Left forelimb (tissue), 1 donor: Measurements from ENCODE around the gene PDPR.
"Not testable (repeated sequence)": the region's sequence is repeated elsewhere in the genome, so short reads cannot be mapped to it uniquely, and the experiment has no call there.

ENCODE experiments used
- DNase-seq: peaks from one replicate; pipeline ENCODE4 v3.0.0-alpha.2; 2018; ENCODE audit warnings: low spot score

Gene PDPR

DNA sequence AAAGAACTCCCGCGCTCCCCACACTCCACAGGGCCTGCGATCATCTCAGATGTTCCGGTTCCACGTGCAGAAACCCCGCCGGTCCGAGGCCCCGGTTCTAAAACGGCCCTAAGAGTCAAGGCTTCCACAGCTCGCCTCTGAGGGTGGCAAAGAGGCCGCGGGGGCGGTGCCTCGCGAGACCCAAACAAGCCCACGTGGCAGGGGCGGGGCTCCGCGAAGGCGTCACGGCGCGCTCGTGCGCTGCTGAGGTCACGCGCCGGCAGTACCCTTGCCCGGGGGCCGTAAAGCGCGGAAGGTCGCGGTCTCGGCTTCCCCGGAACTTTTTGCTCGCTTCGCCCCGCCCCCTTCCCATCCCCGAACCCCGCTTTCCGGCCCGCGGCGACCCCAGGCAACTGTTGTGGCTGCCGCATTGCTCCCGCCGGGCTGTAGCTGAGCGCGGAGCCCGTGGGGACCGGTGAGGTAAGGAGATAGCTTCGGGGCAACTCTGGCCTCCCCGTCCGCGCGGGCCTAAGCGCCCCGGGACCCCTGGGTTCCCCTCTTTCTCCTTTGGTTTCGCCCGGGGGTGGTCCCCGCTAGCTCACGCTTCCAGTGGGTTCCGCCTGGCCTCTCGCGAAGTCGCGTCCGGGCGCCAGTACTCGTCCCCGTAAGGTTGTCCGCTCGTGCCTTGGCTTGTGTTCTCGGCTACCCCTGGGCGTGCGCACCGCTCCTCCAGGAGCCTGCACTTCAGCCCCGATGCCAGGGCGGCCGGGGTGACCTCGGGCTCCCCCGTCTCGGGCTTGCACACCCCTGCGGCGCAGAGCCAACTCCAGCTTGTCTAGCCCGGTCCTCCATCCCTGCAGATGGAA is at the start of gene PDPR:
TSS of gene PDPR (plus strand) at position 351 of the 845 bp plus-strand sequence. CDS start 6,161 bp downstream, outside the sequence.
- peak; percentile 93 for DNase-seq

DNA sequence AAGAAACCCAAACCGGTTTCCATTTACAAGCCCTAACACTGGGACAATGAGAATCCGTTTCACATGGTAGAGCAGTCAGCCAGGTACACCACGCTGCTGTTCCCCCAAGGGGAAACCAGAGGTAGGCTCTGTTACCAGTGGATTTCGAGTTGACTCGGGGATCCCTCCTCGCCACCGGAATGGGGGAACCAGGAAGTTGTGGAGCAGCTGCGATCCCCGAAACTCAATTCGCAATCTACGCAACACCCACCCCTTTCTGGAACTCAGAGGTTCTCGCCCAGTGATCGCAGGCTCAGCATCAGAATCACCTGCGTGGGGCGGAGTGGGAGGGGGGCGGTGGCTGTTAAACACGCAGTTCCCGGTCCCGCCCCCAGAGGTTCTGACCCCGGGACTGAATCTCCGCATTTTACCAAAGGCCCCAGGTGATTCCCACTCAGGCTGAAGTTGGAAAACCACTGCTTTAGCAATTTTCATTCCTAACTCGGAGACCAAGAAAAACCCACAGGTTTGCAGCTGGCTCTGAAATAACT is 49.2 kb upstream of the PDPR start:
- DNase-seq, result peak; percentile 71

- not testable (repeated sequence) for DNase-seq
Observed at GRCh38 chr16:70065376-70065745, 48.8 kb upstream of the PDPR start.

DNA sequence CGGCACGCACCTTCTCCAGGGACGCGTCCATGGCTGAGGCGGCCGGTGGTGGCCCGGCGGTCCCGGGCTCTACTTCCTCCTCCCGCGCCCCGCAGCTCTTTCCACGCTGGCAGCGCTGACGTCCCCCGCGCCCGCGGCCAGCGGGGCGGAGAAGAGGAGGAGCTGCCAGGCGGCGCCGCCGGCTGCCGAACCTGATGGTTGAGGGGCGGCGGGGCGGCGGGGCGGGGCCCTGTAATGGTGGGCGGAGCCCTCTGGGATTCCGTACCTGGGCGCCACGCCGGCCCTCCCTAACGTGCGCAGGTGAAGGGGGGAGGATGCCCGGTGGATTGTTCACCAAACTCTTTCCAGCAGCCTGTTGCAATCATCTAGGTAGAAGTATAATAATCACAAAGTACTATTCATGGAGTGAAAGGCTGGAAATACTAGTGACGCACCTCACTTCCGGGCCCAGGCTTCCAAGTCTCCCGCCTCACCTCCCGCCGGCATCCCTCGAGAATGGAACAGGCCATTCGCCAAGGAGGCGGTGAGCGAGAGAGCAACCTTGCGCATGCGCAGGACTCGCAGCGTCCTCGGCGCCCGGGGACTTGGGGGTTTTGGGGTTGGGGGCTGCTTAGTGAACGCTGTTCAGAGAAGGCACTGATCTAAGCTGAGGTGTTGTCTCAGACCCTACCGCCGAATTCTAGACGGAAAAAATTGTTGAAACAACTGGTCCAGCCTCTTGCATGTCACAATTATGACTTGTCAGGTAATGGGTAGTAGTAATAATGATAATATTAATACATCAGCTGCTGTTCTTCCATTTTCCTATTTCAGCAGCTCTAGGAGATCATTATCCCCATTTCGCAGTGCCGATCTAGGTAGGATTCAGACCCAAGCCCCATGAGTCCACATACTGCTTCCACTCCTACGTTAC is 48.1 kb upstream of the PDPR start:
- DNase-seq, result peak; percentile 86

GRCh38 chr16:70066751-70067150 is 47.4 kb upstream of the PDPR start:
- not testable (repeated sequence) for DNase-seq

DNA sequence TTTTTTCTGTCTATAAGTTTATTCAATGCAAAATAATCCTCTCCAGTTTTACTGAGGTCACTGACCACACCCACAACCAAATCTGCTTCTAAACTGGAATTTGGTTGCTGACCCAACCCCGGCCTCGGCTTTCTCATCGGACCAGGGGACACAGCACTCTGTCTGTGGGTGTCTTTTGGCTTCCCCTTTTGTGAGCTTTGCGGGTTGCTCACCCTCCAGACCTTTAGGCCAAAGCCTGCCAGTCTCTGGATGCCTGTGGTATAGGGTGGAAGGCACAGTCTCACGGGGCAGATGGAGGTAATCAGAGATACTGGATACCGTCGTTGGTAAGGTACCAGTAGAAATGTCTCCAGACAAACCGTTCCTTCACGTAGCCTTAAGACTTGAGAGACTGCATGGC is 35.1 kb upstream of the PDPR start:
- DNase-seq, result not testable (repeated sequence)

GRCh38 chr16:70081219-70081618 is 32.9 kb upstream of the PDPR start:
- DNase-seq, result not testable (repeated sequence)

GRCh38 chr16:70083931-70084330 is 30.2 kb upstream of the PDPR start:
- not testable (repeated sequence) for DNase-seq

GRCh38 chr16:70088160-70088559 is 26.0 kb upstream of the PDPR start:
- DNase-seq, result not testable (repeated sequence)

- not testable (repeated sequence) for DNase-seq
Observed at GRCh38 chr16:70088877-70089276, 25.3 kb upstream of the PDPR start.

DNA sequence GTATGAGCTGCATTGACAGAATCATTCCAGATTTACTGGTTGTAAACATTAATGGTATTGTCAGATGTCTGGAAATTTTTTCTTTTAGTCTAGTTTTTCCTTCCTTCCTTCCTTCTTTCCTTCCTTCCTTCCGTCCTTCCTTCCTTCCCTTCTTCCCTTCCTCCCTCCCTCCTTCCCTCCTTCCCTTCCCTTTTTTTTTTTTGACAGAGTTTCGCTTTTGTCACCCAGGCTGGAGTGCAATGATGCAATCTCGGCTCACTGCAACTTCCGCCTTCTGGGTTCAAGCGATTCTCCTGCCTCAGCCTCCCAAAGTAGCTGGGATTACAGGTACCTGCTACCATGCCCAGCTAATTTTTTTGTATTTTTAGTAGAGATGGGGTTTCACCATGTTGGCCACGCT is 24.8 kb upstream of the PDPR start:
- not testable (repeated sequence) for DNase-seq

DNA sequence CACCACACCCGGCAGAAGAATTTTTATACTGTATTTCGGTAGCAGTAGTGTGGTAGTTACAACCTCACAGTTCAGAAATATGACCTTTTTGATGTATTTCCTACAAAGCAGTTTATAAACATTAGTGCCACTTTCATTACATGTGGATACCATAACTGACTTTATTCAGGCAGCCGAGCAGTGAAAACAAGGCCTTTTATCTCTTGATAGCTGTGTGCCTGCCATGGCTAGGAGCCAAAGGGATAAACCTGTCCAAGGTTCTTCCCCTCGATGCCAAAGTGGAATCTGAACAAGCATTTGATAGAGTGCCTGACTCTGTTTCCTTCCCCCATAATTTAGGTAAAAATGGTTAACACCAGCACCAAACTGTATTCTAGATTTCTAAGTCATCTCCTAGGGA is 23.0 kb upstream of the PDPR start:
- not testable (repeated sequence) for DNase-seq

- not testable (repeated sequence) for DNase-seq
Observed at GRCh38 chr16:70094096-70094495, 20.0 kb upstream of the PDPR start.

DNA sequence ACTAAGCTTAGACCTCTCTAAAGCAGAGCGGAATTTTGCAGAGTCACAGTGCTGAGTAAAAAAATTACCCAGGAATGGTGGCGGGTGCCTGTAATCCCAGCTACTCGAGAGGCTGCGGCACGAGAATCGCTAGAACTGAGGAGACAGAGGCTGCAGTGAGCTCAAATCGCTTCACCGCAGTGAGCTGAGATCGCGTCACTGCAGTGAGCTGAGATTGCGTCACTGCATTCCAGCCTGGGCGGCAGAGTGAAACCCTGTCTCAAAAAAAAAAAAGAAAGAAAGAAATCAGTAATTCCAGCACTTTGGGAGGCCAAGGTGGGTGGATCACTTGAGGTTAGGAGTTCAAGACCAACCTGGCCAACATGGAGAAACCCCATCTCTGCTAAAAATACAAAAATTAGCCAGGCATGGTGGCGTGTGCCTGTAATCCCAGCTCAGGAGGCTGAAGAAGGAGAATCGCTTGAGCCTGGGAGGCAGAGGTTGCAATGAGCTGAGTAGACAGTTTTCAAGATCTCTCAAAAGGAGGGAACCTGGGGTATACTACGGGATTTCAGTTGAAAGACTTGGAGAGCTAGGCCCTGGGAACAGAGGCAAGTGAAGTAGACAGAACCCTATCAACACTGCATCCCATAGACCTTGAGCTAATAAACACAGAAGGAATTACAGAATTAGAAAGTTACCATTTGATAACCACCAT is 4.4 kb upstream of the PDPR start:
- not testable (repeated sequence) for DNase-seq

- not testable (repeated sequence) for DNase-seq
Observed at GRCh38 chr16:70112162-70112561, 2.0 kb upstream of the PDPR start.

DNA sequence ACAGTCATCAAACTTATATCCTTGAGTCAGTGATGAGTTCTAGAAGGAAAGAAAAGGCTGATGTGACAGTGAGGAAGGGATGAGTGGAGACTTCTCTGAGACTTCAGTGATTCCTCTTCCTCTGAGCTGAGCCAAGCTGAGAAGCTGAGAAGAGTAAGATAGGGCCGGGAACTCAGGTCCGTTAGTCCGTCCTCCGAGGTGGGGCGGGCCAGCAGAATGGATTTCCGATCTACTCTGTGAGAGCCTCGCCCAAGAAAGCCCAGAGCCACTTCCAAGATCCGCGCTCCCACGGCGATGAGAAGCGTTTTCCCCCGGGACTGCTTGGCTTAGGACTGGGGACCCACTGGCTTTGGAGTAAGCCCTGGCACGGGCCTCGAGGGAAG is 542 bp upstream of the PDPR start:
- not testable (repeated sequence) for DNase-seq

DNA sequence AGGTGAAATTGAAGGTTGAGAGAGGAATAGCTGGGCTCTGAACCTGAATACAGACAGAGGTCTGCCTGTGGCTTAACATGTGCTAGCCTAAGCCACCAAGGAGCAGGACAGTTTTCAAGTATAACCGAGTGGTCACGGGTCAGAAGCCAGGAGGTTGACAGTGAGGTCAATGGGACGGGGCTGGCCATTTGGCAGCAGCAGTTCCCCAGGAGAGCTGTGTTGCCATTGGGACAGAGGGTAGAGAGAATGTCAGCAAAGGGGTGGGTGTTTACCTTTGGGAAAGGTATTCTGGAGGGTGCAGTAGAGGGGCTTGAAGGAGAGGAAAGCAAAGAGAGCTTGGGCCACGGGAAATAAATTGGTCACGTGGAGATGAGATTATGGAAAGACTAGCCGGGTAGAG is 4.2 kb downstream of the PDPR start:
- not testable (repeated sequence) for DNase-seq

DNA sequence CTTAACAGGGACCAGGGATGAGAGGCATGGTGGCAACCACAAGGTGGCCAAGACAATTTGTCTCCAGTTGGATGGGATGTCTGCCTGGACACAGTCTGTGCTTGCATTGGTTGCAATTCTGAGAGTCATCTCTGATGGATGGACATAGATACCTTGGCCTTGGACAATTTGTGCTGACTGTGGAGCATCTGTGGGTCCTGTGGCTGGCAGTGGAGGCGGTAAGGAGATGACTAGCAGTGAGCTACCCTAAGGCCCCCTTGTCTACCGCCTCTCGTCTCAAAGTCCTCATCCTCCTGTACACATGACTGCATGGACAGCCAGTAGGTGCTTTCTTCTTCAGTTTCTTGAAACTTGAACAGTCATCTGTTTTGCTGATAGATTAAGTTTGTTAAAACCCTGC is 4.6 kb downstream of the PDPR start:
- DNase-seq, result not testable (repeated sequence)

DNA sequence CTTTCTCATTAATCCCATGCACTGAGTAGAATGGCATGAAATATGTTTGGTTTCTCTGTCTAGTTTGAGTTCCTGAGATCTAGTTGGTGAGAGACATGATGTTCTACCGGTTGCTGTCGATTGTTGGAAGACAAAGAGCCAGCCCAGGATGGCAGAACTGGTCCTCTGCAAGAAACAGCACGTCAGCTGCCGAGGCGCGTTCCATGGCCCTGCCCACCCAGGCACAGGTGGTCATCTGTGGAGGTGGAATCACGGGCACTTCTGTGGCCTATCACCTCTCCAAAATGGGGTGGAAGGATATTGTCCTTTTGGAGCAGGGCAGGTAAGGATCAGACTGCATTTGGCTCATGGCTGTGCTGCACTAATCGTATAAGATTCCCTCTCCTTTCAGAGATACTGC is 6.3 kb downstream of the PDPR start:
- not testable (repeated sequence) for DNase-seq

GRCh38 chr16:70123822-70124221 is 9.7 kb downstream of the PDPR start:
- DNase-seq, result not testable (repeated sequence)

- not testable (repeated sequence) for DNase-seq
Observed at GRCh38 chr16:70126226-70126625, 12.1 kb downstream of the PDPR start.

GRCh38 chr16:70127706-70128105 is 13.6 kb downstream of the PDPR start:
- not testable (repeated sequence) for DNase-seq
